Activated CD8-positive, alpha-beta T cell treated with anti-CD3 and anti-CD28 coated beads for 36 hours (primary cell): Measurements from ENCODE around the gene OTUD6A. TPM values are rescaled to one million over a fixed set of nuclear protein-coding genes. Genes with fewer than 3 reads are reported as not detected.

Experiments used
- ATAC-seq: fragments of 200-7000 bp; cut with Tn5 transposase; one replicate; pipeline ENCODE4 v1.10.0; 2021; ENCODE audit warnings: mild to moderate bottlenecking, moderate library complexity
- CTCF ChIA-PET: fragments of 350-600 bp; sonication (Branson Sonifier 250); formaldehyde crosslinking; loops from one replicate; lab custom pipeline; 2021; ENCODE audit warnings: antibody characterized with exemption; lab: Charles Lee
- POLR2A ChIA-PET: fragments of 350-600 bp; sonication (Branson Sonifier 250); formaldehyde crosslinking; loops from one replicate; lab custom pipeline; 2021; ENCODE audit warnings: antibody characterized with exemption; lab: Charles Lee
- DNase-seq: peaks from one replicate; pipeline ENCODE4 v3.0.0-alpha.2; 2020
- H3K27ac Mint-ChIP-seq: one replicate; pipeline ENCODE4 v1.8.0; 2021; ENCODE audit warnings: mild to moderate bottlenecking, mixed read lengths
- H3K27me3 Mint-ChIP-seq: one replicate; pipeline ENCODE4 v1.8.0; 2021; ENCODE audit warnings: mixed read lengths
- H3K36me3 Mint-ChIP-seq: one replicate; pipeline ENCODE4 v1.8.0; 2021; ENCODE audit warnings: low read depth, mixed read lengths
- H3K4me1 Mint-ChIP-seq: one replicate; pipeline ENCODE4 v1.8.0; 2021; ENCODE audit warnings: low read depth, mixed read lengths
- H3K4me3 Mint-ChIP-seq: one replicate; pipeline ENCODE4 v1.8.0; 2021; ENCODE audit warnings: mild to moderate bottlenecking, moderate library complexity, mixed read lengths
- H3K9me3 Mint-ChIP-seq: one replicate; pipeline ENCODE4 v1.8.0; 2021; ENCODE audit warnings: mixed read lengths
- intact Hi-C: fragments of 100-400 bp; cut with micrococcal nuclease; formaldehyde crosslinking; loops from one replicate; pipeline ENCODE4 v1.10.0; 2022
- total RNA-seq, 2 experiments: library from RNA; stranded (reverse); gene quantifications; one replicate each; pipeline ENCODE4 v1.2.3, GENCODE V29; 2021
- TF ChIP-seq, protein P1 (sequence below): fragments of 200-600 bp; IDR thresholded peaks from one replicate; pipeline ENCODE4 v1.8.0; 2022; ENCODE audit warnings: antibody characterized with exemption, mild to moderate bottlenecking

Gene OTUD6A
- total RNA-seq, 2 experiments from 2014 or later: not detected

GRCh38 chrX:70025464-70025863, 36.8 kb upstream of the OTUD6A start:
- Mint-ChIP-seq H3K27me3 (no peaks in the 10 kb centered on the region), H3K27ac (no peak overlapping the region), H3K9me3 (no peaks in the 10 kb centered on the region), H3K4me1 (peaks cover 6% of the 10 kb centered on the region), H3K36me3 (no peaks in the 10 kb centered on the region), H3K4me3 (no peak overlapping the region)
- DNase-seq (no peak), ATAC-seq (no peak)
- ChIA-PET POLR2A (no interaction called here), CTCF (interaction anchor here (1.0 kb wide), 1 partner anchor 475 kb away, joined by 3 read pairs; no protein-coding TSS in a partner anchor)
- TF ChIP-seq, protein P1, sequence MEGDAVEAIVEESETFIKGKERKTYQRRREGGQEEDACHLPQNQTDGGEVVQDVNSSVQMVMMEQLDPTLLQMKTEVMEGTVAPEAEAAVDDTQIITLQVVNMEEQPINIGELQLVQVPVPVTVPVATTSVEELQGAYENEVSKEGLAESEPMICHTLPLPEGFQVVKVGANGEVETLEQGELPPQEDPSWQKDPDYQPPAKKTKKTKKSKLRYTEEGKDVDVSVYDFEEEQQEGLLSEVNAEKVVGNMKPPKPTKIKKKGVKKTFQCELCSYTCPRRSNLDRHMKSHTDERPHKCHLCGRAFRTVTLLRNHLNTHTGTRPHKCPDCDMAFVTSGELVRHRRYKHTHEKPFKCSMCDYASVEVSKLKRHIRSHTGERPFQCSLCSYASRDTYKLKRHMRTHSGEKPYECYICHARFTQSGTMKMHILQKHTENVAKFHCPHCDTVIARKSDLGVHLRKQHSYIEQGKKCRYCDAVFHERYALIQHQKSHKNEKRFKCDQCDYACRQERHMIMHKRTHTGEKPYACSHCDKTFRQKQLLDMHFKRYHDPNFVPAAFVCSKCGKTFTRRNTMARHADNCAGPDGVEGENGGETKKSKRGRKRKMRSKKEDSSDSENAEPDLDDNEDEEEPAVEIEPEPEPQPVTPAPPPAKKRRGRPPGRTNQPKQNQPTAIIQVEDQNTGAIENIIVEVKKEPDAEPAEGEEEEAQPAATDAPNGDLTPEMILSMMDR: no peak
- intact Hi-C loops: no loop called here

DNA sequence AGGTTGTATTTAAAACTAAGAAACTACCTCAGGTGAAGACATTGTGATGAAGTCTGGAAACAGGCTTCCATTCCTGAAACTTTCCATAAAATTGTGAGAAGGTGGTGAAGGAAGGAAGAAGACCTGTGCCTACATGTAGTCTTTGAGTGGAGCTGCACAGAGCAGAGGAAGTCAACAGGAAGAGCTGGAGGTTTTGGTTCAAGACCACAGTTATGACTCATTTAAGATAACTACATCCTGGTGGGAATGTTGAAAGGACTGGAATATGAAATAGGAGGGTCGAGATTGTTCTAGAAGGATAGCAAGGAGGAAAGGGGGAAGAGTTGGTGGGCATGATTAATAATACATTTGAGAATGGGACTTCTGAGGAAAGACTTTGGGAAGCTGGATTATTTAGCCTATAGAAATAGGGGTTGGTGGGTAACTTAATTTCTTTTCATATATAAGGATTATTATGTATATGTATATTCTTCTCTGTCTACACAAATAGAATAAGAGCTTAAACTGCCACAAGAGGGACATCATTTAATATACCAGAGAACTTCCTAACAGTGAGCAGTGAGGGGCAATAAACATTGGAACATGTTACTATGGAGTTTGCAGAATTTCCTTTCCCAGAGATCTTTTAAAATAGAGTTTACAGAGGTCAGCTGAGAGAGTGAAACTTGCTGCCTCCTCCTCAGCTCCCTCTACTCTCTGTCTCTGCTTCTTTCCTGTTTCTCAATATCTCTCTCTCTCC, 36.0 kb upstream of the OTUD6A start:
- no peak for DNase-seq
- H3K4me1 Mint-ChIP-seq: peaks cover 6% of the 10 kb centered on the region
- no peaks in the 10 kb centered on the region for H3K9me3 Mint-ChIP-seq
- no peaks in the 10 kb centered on the region for H3K27me3 Mint-ChIP-seq
- intact Hi-C loops: no loop called here
- H3K4me3 Mint-ChIP-seq: no peak overlapping the region
- no peak overlapping the region for H3K27ac Mint-ChIP-seq
- TF ChIP-seq, protein P1: no peak
- H3K36me3 Mint-ChIP-seq: no peaks in the 10 kb centered on the region
- ATAC-seq: no peak
- POLR2A ChIA-PET: no interaction called here
- CTCF ChIA-PET: interaction anchor here (1.0 kb wide), 1 partner anchor 476 kb away, joined by 3 read pairs; no protein-coding TSS in a partner anchor

DNA sequence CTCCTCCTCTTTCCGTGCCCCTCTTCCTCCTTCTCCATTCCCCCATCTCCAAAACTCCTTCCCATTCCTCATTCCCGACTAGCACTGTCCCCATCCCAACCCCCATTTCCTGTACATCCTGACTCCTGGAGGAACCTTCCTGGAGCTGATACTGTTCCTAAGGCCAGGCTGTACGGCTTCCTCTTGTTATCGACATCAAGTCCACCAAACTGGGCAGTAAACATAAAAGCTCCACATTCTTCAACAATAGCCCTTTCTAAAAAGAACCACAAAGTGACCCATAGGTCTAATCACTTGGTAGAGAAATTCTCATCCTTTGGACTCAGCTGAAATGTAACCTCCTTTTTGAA, 35.4 kb upstream of the OTUD6A start:
- ChIA-PET CTCF (no interaction called here), POLR2A (no interaction called here)
- ATAC-seq: no peak
- H3K9me3 Mint-ChIP-seq: no peaks in the 10 kb centered on the region
- DNase-seq: no peak
- no peaks in the 10 kb centered on the region for H3K36me3 Mint-ChIP-seq
- H3K27ac Mint-ChIP-seq: no peak overlapping the region
- no peak overlapping the region for H3K4me3 Mint-ChIP-seq
- peaks cover 6% of the 10 kb centered on the region for H3K4me1 Mint-ChIP-seq
- intact Hi-C loops: no loop called here
- H3K27me3 Mint-ChIP-seq: no peaks in the 10 kb centered on the region
- TF ChIP-seq, protein P1: no peak

- peaks cover 8% of the 10 kb centered on the region for H3K4me1 Mint-ChIP-seq
- H3K36me3 Mint-ChIP-seq: no peaks in the 10 kb centered on the region
- H3K9me3 Mint-ChIP-seq: no peaks in the 10 kb centered on the region
- DNase-seq (no peak), ATAC-seq (no peak)
- POLR2A ChIA-PET: no interaction called here
- TF ChIP-seq, protein P1: no peak
- no peak overlapping the region for H3K4me3 Mint-ChIP-seq
- intact Hi-C loops: loop anchor here (5.0 kb wide), 2 partner anchors 67 to 493 kb away; no protein-coding TSS in a partner anchor
- no peak overlapping the region for H3K27ac Mint-ChIP-seq
- CTCF ChIA-PET: interaction anchor here (1.1 to 3.1 kb wide), 15 partner anchors 9 to 537 kb away, joined by 3 to 19 read pairs (median 6); partner anchors contain the start of gene IGBP1
- no peaks in the 10 kb centered on the region for H3K27me3 Mint-ChIP-seq
Measured at GRCh38 chrX:70029863-70030262, 32.4 kb upstream of the OTUD6A start.

DNA sequence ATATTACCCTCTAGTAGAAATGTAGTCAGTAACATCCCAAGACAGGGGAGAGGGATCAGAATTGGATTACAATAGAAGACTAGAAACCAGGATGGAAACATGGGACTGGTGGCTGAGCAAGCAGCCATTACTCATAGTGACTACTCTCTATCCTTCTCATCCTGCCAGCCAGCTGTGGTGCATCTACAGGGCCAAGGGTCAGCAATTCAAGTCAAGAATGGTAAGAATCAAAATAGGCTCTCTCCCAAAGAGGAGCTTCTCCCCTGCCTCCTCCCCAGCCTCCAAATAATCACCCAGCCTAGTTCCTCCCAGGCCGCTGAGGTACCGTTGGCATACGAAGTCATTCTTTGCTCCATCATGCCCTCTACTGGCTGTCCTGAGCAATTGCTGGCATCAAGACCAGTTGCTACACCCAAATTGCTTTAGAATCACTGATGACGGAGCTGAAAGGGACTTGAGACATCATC, 31.9 kb upstream of the OTUD6A start:
- POLR2A ChIA-PET: no interaction called here
- DNase-seq: peak; percentile 21
- no peaks in the 10 kb centered on the region for H3K36me3 Mint-ChIP-seq

More for the DNA sequence above, 31.9 kb upstream of the OTUD6A start:
- Mint-ChIP-seq H3K4me1 (peaks cover 8% of the 10 kb centered on the region), H3K27me3 (no peaks in the 10 kb centered on the region), H3K27ac (no peak overlapping the region), H3K9me3 (no peaks in the 10 kb centered on the region), H3K4me3 (no peak overlapping the region)
- CTCF ChIA-PET: interaction anchor here (0.7 to 3.1 kb wide), 18 partner anchors 9 to 538 kb away, joined by 3 to 19 read pairs (median 4); partner anchors contain the start of gene IGBP1
- intact Hi-C loops: loop anchor here (5.0 kb wide), 2 partner anchors 67 to 493 kb away; no protein-coding TSS in a partner anchor
- TF ChIP-seq, protein P1: peak; percentile 59
- peak; percentile 71 for ATAC-seq
